Omental fat pad (tissue), 4 donors: ENCODE measurements around the gene ZNF599. TPM values are rescaled to one million over a fixed set of nuclear protein-coding genes. Genes with fewer than 3 reads are reported as not detected.

Source experiments
- ATAC-seq: fragments of 150-250 bp; one replicate; pipeline ENCODE4 v1.9.1; 2016; ENCODE audit warnings: mild to moderate bottlenecking, moderate library complexity; ENCODE audit not compliant: low FRiP score
- DNase-seq: peaks from one replicate; pipeline ENCODE4 v3.0.0-alpha.2; 2019; ENCODE audit warnings: low spot score
- total RNA-seq, 4 donors: library from RNA; depleted of rRNA; stranded (reverse); fragments of >200 nt; gene quantifications; one replicate each; pipeline ENCODE4 v1.1.0, GENCODE V29; 2016
- TF ChIP-seq, protein P1 (sequence below), 3 donors: fragments of 450-650 bp; IDR thresholded peaks; one replicate each; pipeline ENCODE4 v1.5.1; 2016 to 2017; ENCODE audit warnings: antibody characterized with exemption in 3 of 3, mild to moderate bottlenecking in 3 of 3, moderate library complexity in 2 of 3

ZNF599 gene
- total RNA-seq, 4 donors from 2014 or later = 3.5 to 9.9 (median 4.6) TPM

DNA sequence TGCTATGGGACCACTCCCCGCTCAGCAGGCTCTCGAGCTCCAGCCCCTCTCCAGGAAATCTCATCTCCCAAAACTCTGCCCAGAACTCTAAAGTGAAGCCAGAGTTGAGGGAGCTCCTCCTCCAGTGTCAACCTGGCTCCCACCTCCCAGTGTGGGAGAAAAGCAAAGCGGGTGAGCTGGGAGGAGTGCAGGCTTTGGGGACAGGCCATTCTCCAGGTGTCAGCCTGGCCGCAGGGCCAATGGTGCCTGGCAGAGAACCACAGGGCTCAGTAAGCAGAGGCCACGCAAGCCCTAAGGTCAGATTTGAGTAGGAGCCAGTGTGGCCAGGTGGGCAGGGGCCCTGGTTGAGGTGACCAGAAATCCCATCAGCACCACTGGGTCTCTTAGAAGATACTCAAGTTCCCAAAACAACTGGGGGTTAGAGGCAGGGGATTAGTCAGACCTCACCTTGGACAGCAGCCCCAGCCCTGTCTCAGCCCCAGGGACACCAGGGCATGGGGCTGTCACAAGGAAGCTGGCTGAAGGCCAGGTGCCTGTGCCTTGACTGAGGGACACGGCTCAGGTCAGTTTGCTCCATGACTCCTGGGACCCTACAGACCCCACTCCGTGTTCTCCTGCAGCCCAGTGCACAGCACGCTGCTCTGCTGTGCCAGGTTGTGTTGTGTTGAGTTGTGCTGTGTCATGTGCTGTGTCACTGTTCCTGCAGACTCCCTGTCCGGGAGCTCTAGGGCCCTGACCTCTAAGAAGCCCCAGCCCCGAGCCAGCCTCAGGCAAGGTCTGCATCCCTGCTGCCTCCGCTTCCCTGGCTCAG lies 41.8 kb downstream of the ZNF599 start:
- TF ChIP-seq, protein P1, sequence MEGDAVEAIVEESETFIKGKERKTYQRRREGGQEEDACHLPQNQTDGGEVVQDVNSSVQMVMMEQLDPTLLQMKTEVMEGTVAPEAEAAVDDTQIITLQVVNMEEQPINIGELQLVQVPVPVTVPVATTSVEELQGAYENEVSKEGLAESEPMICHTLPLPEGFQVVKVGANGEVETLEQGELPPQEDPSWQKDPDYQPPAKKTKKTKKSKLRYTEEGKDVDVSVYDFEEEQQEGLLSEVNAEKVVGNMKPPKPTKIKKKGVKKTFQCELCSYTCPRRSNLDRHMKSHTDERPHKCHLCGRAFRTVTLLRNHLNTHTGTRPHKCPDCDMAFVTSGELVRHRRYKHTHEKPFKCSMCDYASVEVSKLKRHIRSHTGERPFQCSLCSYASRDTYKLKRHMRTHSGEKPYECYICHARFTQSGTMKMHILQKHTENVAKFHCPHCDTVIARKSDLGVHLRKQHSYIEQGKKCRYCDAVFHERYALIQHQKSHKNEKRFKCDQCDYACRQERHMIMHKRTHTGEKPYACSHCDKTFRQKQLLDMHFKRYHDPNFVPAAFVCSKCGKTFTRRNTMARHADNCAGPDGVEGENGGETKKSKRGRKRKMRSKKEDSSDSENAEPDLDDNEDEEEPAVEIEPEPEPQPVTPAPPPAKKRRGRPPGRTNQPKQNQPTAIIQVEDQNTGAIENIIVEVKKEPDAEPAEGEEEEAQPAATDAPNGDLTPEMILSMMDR (IDR thresholded peaks at IDR 0.05) = no peak
- no peak for ATAC-seq
- DNase-seq = no peak

DNA sequence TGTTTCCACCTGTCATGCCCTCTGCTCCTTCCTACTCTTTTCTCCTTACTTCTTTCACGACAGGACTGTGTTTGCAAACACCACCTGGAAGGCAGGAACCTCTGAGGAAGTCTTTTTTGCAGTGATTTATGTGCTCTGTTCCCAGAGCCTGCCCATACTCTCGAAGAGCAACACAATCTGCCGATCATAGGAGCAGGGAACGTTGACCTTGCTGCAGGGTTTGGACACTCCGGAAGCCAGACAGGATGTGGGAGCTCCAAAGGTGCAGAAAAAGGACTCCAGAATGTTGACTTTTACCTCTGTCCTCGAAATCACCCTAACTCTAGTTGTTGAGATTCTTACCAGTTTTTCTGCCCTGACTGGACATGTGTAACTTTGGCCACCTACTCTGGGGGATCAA lies 47.6 kb downstream of the ZNF599 start:
- DNase-seq = no peak
- ATAC-seq = no peak
- TF ChIP-seq, protein P1 (IDR thresholded peaks at IDR 0.05) = no peak

DNA sequence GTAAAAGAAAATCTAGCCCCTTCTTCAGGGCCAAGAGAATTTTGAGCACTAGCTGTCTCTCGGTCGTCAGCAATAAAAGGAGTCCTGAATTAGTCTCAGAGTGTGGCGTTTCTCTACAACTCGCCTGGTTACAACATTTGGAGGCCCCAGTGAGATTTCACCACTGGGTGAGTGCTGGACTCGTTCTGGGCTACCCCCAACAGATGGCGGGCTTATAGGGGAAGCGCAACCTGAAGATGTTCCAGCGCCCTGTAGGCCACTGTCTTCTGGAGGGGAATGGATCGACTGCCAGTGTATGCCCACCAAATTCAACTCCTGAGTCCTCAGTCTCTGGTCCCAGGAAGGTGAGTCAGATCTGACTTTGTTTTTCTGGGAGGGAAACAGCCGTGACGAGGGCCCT lies 50.7 kb downstream of the ZNF599 start:
- no peak for ATAC-seq
- TF ChIP-seq, protein P1 (IDR thresholded peaks at IDR 0.05) = no peak
- DNase-seq = no peak

DNA sequence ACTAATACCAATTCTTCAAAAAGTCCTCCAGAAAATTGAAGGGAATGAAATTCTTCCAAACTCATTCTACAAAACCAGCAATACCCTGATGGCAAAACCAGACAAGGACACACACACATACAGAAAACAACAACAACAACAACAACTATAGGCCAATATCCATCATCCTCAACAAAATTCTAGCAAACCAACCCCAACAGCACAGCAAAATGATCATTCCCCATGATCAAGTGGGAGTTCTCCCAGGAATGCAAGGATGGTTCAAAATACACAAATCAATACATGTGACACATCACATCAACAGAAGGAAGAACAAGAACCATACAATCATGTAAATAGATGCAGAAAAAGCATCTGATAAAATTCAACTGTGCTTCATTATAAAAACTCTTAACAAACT lies 57.7 kb downstream of the ZNF599 start:
- ATAC-seq (no peak), DNase-seq (no peak)

DNA sequence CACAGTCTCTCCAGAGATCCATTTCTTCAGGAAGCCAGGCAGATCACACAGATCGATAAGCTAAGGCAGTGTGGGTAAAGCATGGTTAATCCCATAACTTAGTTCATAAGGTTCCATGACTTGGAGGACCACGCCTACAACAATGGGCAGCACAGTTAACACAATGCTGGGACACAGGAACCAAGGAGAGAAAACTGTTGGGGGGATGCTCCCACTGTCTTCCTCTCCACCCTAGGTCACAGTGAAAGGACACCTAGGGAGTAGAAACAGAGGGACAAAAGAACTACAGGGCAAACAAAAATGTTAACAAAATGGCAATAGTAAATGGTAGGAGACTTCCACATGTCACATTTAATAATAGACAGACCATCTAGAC lies 59.8 kb downstream of the ZNF599 start:
- TF ChIP-seq, protein P1 (IDR thresholded peaks at IDR 0.05) = no peak
- ATAC-seq (no peak), DNase-seq (no peak)

More for the DNA sequence above, 57.7 kb downstream of the ZNF599 start:
- TF ChIP-seq, protein P1 (IDR thresholded peaks at IDR 0.05) = no peak

DNA sequence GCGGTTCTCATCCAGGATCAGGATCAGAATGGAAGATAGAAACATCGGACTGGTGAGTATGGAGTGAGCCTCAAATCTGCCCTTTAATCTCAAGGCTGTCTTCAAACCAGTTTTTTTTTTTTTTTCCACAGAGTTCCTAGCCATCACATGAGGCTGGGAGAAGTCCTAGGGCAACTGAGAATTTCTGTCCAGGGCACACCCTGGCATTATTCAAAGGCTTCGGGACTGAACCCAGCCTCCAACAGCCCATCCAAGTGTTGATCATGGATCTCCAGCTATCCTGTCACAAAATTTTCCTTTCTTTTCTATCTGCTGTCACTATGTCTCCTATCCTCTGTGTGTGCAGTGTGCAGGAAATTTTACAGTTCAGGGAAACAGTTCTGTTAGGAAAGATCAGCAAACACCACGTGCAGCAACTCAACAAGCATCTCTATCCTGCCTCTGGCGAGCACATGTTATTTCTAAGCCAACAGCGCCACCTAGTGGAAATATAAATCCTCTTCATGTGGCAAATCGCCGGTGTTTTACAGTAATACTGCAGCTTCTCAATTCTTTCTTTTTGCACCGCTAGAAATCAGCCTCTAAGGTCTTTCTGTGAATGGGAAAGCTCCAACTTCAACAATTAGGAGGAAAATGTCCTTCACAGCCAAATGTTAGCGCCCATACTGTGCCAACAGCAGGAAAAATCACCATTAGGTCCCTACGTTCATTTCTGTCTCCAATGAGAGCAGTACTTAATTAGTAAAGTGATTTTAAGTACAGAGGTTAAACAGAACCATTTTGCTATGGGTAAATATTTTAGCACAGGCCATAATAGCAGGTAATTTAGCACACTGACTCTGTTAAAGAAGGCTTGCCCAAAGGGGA lies 60.4 kb downstream of the ZNF599 start:
- no peak for DNase-seq
- ATAC-seq = no peak
- TF ChIP-seq, protein P1 (IDR thresholded peaks at IDR 0.05) = peak in 2 of 3 donors; percentile 54 to 79
